ENCODE measurements around the gene GUCY1A2.
A peak's percentile ranks its signal among the peaks of the same experiment; 100 is the strongest.
"Not testable (repeated sequence)": the region's sequence is repeated elsewhere in the genome, so short reads cannot be mapped to it uniquely, and the experiment has no call there.

The GUCY1A2 gene

GRCh38 chr11:106939157-106939556 lies 79.1 kb downstream of the GUCY1A2 start:
- DNase-seq = no peak

DNA sequence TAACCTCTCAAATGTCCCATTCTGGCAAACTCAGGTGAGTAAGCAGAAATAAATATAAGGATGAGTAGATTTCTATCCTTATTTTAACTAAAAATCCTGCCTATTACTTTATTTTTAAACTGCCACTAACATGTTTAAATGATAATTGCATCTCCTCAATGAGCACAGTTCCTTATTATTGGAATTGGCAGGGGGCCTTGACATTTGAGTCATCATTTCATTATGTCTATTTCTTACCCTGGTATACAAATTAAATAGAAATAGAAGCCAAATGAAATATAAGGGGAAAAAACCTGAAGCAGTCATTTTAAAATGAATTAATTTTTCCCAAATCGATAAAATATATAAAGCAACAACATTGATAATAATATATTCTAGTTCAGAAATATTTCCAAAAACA lies 81.2 kb downstream of the GUCY1A2 start:
- DNase-seq = no peak

DNA sequence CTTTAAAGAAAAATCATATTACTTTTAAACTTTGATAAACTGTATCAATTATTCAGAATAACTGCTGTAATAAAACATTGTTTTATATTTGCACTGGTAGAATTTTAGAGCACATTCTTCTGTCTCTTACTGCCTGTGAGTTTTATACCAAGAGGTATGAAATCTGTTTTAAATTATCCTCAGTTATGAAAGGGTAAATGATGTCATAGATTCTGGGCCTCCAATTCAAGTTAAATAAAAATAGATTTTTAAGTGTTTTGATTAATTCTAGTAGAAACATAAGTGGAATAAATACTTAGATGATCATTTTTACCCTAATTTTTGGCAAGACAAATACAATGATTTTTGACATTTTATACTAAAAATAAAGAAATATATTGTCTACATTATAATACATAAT lies 93.0 kb downstream of the GUCY1A2 start:
- DNase-seq = no peak

- DNase-seq = no peak
Observed at GRCh38 chr11:106920899-106921509, 97.3 kb downstream of the GUCY1A2 start.

- peak in 1 of 4 experiments; percentile 1 for DNase-seq
Observed at GRCh38 chr11:106917973-106918372, 100.3 kb downstream of the GUCY1A2 start.

GRCh38 chr11:106914409-106914808 lies 103.9 kb downstream of the GUCY1A2 start:
- no peak for DNase-seq

DNA sequence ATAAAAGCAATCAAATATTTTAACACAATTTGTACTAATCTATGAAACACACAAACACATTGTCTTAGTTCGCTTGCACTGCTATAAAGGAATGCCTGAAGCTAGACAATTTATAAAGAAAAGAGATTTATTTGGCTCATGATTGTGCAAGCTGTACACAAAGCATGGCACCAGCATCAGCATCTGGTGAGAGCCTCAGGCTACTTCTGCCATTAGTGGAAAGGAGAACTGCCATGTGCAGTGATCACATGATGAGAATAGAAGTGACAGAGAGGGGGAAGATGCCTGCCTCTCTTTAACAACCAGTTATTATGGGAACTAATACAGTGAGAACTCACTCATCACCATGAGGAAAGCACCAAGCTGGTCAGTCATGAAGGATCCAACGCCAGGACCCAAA lies 105.1 kb downstream of the GUCY1A2 start:
- DNase-seq = no peak

- no peak for DNase-seq
Observed at GRCh38 chr11:106904826-106905225, 113.5 kb downstream of the GUCY1A2 start.

DNA sequence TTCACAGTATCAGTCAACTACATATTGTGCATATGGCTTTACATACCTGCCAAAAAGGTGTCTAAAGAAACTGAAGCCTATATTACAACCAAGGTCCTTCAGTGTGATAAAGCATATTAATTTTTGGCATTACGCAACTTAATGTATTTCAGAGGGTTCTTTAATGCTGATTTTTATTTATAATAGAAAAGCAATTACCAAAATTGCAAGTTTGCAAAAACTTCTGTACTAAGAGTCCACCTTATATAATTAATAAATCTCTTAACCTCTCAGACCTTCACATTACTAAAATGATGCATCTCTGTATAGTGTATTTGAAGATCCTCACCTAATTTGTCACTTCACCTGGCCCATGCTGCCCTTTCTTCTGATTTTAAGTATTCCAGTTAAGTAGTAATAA lies 128.6 kb downstream of the GUCY1A2 start:
- DNase-seq = no peak

- DNase-seq = no peak
Observed at GRCh38 chr11:106888386-106888785, 129.9 kb downstream of the GUCY1A2 start.

- not testable (repeated sequence) for DNase-seq
Observed at GRCh38 chr11:106883693-106884092, 134.6 kb downstream of the GUCY1A2 start.

GRCh38 chr11:106879832-106880546 lies 138.3 kb downstream of the GUCY1A2 start:
- no peak for DNase-seq

- DNase-seq = no peak
Observed at GRCh38 chr11:106879029-106879428, 139.2 kb downstream of the GUCY1A2 start.

DNA sequence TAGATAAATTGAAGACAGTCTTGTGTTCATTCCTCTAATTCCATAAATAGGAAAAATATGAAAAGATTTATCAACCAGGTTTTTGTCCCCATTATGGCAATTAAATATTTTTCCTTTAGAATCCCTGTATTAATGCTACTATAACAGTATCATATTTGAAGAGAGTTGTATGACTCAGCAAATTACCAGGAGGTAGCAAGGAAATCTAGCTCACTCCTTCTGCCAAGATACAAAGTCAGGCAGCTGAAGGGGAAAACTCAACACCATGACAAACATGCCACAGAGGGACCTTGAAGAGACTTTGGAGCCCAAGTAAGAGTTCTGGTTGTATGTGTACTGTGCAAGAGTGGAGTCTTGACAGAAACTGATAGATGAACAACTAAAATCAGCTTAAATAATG lies 143.3 kb downstream of the GUCY1A2 start:
- DNase-seq = no peak

DNA sequence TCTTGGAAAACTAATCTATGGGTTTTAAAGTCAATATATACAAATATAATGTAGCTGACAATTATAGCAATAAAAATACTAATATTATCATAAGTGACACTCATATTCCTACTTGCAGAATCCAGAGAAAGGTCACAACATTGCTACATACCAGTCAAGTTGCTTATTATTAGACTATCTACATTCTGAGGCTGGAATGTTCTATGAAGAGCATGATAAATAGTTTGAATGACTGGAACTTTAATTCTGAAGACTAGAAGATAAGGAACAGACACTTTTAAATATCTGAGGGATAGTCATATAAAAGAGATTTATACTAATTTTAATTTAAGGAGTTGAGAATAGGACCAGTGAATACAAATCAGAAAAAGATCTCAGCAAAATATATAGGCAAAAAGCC lies 146.0 kb downstream of the GUCY1A2 start:
- DNase-seq = no peak

GRCh38 chr11:106858200-106858599 lies 160.1 kb downstream of the GUCY1A2 start:
- no peak for DNase-seq

GRCh38 chr11:106856566-106856965 lies 161.7 kb downstream of the GUCY1A2 start:
- no peak for DNase-seq

DNA sequence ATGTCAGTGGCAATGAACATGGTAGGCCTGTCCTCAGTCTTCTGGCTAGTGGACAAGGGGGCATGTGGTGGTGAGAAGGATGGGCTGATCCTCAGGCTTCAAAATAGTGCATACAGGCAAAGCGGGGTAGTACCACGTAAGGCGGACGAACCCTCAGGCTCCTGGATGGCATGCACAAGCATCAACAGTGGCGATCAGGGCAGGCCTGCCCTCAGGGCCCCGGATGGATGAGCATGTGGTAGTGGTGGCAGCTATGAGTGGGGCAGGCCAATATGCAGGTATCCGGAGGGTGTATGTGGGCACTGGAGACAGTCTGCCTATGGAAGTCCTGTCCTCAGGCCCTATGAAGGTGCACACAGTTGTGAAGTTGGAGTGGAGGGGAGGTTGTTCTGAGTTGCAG lies 163.8 kb downstream of the GUCY1A2 start:
- no peak for DNase-seq

DNA sequence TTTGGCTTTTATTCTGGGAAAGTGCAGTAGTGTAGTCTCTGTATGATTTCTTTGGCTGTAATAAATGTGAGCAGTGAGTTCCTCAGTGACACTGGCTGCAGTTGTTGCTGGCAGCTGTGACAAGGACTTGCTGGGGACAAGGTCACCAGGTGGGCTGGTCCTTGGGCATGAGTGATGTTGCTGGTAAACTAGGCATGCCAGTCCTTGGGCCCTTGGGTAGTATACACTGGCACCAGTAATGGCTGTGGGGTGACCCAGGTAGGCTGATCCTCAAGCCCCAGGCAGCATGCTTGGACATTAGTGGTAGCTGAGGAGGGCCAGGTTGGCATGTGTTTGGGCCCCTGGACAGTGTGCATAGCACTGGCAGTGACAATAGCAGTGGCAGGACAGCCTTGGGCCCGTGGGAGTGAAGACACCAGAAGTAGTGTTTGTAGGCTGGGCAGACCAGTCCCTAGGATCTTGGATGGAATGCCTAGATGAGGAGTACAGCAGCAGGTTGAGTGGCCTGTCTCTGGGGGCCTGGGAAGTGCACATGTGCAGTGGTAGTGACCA lies 164.3 kb downstream of the GUCY1A2 start:
- DNase-seq = no peak

DNA sequence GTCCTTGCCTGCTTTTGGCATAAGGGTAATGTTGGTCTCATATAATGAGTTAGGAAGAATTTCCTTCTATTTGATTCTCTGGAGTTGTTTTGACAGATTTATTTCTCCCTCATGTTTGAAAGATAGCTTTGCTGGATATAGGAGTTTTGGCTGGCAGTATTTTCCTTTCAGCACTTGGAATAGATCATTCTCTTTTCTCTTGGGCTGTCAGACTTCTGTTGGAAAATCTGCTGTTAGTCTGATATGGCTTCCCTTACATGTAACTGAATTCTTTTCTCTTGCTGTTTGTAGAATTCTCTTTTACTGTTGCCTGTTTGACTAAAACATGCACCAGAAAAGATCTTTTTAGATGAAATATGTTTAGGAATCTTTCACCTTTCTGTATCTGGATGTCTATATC lies 165.5 kb downstream of the GUCY1A2 start:
- no peak for DNase-seq

GRCh38 chr11:106848526-106848925 lies 169.8 kb downstream of the GUCY1A2 start:
- DNase-seq = no peak

GRCh38 chr11:106842134-106842533 lies 176.1 kb downstream of the GUCY1A2 start:
- no peak for DNase-seq

- DNase-seq = no peak
Observed at GRCh38 chr11:106840947-106841346, 177.3 kb downstream of the GUCY1A2 start.

DNA sequence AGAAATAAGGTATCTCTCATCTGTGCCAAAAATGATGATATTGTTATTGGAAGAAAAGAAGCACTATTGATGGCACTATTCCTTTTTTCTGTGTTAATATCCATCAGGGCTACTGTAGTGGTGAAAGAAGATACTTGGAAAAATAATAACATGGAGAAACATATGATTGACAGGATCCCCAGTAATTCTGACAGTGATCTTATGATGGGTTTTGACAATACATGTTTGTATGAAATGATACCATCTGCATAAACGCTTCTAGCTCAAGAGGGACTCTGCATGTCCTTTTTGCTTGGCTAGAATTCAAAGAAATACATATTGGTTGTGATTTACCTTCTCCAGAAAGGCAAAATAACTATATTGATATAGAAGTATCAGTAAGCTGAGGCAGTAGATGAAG lies 178.1 kb downstream of the GUCY1A2 start:
- DNase-seq = no peak

All from suppressor macrophage (primary cell).